T-helper 2 cell (primary cell): ENCODE results near the gene ICE2.
"Not testable (repeated sequence)": the region's sequence is repeated elsewhere in the genome, so short reads cannot be mapped to it uniquely, and the experiment has no call there.

ENCODE experiments used
- DNase-seq, 5 experiments: peaks; one replicate each; pipeline versions ENCODE4 v3.0.0 to v3.0.0-alpha.2; 2012 to 2022

The ICE2 gene

DNA sequence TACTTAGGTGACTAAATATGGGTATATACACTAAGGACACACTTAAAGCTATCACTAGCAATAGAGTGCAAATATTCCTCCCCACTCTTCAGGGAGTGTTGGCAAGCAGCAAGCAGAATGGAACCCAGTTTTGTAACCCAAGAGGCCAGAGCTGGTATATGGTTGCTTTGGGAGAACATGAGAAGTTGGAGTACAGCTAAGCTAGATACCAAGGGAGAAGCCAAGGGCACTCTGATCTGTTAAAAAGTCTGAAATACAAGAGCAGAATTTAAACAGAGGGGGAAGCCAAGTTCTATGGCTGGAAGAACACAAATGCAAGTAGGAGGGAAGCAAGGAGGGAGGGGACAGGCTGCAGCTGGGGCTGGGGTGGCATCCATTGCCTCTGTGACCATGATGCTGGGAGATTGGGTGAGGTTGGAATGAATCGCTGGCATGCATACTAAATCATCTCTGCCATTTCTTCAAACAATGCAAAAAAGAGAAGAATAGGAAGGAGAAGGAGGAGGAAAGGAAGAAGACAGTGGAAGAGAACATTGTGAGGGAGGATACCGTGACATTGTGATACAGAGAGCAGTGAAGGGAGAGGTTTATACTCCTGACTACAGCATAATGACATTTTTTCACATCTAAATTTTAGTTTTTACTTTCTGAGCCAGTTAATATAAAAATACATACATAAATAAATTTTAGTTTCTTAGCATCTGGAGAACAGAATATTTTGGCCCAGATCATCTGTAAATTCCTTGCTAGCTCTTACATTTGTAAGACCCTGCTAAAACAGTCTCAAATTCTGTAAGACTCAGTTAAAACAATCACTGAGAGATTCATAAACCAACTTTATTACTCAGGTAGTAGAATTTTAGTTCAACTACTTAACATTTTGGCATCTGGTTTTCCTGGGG lies 72.2 kb downstream of the ICE2 start:
- DNase-seq, result no peak

DNA sequence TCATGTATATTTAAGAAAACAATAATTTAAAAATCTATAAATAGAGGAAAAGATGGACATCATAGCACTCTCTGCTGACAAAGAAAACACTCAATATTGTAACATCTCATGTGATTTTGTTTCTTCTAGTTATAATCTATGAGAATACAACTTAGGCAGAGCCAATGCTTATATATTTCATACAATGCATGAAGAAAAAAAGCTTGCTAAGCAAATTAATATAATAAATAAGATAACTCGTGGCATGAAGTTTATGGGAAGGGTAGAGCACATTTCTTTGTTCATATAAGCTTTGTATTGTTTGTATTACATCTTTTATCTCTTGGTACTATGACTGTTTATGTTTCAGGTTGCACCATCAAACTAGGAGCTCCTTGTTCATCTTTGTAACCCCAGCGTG lies 73.5 kb downstream of the ICE2 start:
- DNase-seq, result no peak

DNA sequence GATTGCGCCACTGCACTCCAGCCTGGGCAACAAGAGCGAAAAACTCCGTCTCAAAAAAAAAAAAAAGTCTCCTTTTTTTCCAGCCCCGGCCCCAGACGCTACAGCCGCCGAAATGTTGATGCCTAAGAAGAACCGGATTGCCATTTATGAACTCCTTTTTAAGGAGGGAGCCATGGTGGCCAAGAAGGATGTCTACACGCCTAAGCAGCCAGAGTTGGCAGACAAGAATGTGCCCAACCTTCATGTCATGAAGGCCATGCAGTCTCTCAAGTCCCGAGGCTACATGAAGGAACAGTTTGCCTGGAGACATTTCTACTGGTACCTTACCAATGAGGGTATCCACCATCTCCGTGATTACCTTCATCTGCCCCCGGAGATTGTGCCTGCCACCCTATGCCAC lies 74.6 kb downstream of the ICE2 start:
- not testable (repeated sequence) for DNase-seq

DNA sequence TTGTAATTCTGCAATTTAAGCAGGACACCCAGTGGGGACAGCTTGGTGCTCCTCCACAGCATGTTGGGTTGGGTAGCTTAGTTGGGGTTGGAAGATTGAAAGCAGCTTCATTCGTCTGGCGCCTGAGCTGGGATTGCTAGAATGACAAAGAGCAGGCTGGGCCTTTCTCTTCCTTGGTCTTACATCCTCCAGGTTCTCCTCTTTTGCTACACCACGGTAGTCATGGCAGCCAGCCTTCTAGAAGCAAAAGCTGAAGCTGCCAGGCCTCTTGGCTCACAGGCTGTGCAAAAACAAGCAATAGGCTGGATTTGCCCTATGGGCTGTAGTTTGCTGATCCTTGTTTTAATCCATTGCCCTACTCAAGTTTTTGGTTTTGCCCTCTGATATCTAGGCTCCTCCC lies 78.0 kb downstream of the ICE2 start:
- no peak for DNase-seq

DNA sequence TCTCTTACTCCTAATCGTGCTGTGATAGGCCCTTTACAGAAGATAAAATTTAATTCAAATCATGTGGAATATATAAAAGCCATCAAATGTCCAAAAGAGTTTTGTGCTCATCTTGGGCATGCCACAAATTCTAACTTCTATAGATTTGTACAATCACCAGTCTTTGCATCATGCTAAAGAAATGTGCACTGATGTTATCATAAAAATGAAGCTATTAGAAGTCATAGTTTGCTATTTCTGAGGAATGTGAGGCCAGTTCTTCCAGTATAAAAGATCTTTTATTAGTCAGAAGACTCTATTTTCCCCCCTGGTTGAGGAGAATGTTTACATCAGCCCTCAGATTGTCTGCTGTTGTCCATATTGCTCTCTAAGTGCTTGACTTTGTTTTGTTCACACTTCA lies 79.0 kb downstream of the ICE2 start:
- DNase-seq, result no peak

DNA sequence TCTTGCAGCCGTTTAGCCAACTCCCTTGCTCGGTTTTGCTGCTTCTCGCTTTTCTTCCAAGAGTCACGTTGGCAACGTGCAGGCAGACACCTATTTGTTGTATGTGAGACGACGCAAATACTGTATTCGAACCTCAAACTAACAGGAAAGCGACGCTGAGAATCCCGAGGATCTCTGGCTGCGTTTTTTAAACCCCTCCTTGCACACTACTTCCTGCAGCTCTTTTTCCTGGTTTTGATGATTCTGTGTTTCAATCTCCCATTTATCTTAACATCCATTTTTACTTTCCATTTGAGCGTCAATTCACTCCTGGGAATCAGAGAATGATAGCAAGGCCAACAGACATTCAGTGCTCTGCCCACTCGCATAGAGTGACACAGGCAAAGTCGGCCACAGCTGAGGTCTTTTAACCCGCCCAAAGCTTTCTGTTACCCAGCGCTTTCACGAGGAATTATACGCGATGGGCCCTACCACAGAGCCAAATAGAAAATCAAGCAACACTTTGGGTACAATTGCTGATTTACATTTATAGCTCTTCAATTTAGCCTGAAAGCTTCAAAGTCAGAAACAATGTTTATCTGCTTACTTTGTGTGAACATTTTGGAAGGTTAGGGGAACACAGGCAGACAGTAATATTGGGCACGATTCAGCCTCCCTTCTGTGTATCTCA lies 79.6 kb downstream of the ICE2 start:
- no peak for DNase-seq

DNA sequence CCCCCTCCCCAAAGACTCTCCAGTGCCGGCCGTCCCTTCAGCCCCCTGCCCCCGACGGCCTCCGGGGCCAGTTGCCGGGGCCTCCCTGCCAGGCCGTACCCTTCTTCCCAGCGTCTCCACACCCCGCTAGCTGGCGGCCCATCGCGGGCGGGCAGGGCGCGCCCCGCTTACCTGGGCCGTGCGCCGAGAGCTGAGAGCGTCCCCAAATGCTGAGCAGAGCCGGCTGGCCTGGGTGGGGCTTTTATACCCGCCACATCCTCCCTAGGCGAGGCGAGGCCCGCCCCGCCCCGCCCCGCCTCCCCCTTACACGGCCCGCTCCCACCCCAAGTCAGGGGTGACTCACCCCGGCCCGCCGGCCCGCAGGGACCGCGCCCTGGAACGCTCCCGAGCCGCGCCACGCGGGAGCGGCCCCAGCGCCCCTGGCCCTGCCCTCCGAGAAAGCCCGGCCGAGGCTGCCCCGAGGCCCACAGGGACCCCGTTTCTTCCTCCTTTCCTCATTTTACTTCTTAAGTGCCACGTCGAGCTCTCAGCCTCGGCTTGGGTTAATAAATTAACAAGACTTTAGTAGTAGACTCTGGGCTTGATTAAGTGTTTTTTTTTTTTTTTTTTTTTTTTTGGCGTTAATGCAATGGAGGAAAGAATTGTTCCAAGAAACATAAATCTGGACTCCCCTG lies 81.0 kb downstream of the ICE2 start, which contains the start of gene ANXA2:
Gene ANXA2, minus strand, starts transcription at position 215 of the 674 bp plus-strand sequence. CDS start 11,911 bp downstream, outside the sequence.
- DNase-seq, result peak; percentile 62 to 93 (median 76)

DNA sequence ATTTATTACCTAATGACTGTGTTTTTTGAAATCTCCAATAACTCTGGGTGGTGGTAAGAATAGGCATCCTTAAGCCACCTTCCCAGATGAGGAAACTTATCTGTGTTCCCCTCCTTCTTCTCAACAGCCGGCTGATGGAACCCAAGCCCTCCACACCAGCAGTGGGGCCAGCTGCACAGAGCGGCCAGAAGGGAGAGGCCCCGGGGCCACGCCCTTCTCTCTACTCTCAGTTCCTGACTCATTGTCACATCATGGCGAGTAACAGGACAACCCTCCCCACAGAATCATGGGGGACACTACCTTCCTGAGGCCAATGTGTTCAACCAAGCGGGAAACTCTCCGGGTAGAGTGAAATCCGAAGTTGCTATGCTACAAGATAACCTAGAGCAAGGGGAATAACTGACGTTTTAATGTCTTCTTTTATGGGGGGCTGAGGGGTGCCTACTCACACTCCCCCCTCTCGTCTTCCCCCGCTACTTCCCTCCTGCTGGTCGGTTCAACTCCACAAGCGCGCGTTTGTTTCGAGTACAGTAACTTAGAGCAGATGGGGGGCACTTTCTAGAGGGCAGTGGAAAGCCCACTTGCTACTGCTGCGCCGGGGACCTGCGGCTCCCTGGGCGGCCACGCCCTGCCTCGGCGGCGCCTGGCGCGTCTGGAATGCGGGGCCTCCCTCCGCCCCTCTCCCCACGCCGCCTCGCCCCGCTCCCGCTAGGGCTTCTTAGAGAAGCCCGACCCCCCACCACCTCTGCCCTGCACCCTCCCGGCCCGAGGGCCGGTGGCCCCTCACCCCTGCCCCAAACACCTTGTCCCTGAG lies 81.8 kb downstream of the ICE2 start:
- DNase-seq, result peak in 4 of 5 experiments; percentile 23 to 71 (median 30)

DNA sequence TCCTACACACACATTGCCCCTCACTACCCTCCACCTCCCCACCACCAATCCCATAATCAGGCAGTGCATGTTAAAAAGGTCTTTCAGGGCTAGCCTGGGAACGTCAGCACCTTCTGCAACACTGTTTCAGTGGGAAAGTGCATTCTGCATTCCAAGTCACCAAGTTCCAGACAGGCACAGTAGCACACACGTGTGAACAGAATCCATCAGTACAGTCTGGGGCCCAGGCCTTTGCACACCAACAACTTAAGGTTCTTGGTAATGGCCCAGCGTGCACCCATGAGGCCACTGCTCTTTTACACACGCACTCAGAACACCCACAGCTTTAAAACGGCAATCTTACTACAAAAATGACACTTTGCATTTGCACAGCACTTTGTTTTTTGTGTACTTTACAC lies 82.4 kb downstream of the ICE2 start:
- DNase-seq, result peak in 1 of 5 experiments; percentile 22

DNA sequence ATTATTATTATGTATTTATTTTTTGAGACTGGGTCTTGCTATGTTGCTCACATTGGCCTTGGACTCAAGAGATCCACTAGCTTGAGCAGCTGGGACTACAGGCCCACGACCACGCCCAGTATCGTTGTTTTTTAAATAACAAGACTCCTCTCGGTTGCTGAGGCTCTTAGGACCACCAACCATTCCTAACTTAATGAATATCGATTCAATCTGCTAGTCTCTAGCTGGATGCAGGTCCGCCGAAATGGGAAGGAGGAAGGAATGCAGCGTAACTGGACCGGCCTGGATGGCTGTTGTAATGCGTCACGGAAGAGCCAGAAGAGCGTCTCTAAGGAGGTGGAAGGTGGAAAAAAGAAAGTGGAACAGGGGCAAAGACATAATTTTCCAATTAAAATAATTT lies 82.8 kb downstream of the ICE2 start:
- no peak for DNase-seq

DNA sequence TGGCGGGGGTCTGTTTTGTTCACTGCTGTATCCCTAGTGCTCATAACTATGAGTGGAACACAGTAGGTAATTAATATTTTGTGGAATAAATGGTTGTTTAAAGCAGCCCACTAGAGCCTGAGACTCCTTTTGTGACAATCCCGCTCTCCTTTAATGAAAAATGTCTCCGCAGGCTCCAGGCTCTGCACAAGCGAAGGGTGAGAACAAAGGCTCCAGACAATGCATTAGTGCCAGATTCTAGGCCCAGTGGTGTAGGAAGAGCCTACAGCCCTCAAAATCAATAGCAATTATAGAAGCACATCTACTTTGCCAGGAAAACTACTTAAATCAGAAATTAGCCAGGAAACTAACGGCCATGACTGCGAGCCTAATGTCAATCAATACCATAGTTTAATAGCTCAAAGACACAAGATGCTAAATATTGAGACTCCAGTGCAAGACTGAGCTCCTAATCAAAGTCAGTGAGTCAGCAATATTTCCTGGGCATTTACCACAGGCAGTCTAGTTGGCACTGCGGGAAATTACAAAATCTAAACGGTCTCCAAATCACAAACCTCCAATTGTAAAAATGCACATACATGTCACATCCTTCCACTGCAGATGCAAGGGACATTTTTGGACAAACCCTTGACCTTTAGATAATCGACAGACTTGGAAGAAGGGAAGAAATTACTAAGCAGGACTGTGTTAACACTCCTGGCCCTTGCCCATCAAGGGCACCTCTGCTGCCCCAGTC lies 83.5 kb downstream of the ICE2 start:
- no peak for DNase-seq

DNA sequence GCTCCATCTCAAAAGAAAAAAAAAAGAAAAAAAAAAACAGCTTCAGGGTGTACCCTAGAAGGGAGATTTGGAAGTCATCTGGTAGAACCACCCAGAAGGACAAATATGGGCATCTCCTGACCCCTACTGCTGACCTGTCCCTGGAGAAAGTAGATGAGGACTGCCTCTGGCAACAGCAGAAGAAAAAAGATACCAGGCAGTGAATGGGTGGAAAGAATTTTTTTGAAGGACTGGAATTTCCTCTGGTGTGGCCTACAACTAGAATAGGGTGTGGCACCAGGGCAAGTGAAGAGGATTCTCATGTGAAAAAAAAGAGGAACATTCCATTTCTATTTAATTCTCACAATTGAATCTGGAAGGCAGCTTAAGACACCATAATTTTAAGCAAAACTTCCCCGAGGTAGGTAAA lies 84.2 kb downstream of the ICE2 start:
- no peak for DNase-seq

DNA sequence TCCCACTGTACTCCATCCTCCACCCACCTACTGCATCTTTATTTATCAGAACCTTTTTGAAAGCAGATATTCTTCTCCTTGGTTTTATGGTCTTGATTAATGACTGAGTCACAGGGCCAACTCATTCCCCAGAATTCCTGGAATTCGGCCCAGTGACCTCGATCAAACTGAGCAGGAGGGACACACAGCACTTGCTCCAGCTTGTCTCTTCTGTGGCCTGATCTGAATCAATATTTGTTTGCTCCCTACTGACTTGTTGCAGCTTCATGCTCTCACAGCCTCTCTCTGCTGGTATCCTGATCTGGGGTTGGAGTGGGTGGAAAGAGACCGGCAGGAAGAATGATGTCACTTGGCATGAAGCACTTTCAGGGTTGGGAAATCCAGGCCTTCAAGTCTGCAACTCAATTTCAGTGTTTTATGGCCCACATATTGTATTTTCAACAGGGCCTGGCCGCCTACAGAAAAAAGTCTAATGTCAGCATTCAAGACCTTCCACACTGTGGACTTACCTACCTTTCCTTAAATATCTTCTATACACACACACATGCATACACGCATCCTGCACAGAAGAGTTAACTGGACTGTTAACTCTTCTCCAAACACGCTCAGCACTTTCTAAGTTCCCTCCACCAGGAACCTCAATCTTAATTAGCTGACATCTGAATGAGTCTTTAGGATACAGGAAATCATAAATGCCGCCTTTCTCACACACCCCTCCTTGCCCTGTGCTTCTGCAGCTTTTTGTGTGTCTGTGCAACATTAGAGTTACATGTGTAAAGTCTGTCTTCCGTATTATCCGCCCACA lies 85.8 kb downstream of the ICE2 start:
- DNase-seq, result no peak

DNA sequence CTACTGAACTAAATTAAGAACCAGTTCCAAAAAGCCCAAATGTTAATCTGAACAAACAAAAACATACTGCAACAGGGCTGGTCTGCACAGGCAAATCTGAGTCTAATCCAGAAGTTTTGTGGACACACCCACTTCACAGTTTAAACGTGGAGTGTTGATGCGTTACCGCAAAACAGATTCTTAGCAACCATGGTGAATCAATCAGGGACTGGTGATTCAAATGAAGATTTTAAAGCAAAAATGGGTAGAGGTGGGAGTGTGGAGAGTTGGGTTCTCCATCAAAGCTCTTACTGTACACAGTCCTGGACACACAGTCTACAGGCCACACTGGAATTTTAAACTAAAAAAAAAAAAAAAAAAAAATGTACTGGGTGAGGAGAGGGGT lies 86.3 kb downstream of the ICE2 start:
- DNase-seq, result peak in 2 of 5 experiments; percentile 18 to 89

DNA sequence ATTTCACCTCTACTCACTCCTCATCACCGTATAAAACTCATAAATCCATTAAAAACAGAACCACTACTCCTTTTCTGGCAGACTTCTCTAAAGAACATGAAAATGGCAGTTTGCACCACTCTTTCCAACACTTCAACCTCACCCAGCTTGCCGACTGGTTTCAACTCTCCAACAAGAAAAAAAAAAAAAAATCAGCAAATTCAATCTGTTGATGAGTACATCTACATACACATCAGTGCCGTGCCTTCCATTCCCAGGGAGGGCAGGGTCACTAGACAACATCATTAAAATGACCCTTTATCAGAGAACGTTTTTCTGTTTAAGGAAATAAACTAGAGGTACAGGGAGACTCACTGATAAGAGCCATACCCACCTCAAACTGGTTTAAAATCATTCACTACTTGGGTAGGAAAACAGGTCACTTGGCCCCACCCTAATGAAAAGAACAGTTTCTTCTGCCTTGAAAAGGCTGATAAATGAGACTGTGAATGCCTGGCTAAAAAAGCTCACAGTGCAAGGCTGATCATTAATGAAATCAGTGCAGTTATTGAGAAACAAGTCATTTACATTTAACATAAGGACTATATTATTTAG lies 87.1 kb downstream of the ICE2 start:
- no peak for DNase-seq

DNA sequence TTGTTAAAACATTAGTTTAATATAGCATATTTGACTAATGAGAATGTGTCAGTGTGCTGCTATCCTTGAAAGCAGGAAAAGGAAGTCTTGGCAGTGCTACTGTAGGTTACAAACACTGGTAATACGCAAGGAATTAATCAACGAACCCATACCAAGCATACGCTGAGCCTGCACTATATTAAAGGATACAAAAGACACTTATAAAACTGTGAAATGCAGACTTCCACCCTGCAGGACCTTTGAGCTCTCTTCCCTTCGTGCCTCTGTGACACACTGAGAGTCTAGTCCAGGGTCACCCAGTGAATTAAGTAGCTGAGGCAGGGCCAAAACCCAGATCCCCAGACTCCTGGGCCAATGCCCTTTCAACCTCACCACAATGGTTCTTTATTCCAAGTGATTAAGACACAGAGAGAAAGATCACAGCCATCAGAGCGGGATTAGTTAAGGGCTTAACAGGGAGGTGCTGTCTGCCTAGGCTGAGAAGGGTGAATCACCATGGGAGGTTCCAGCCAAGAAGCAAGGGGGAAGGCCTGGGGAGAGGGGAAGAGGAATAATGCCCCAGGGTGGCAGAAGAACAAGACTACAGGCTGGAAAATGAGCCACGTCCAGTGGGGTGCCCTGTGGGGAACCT lies 88.0 kb downstream of the ICE2 start:
- no peak for DNase-seq

DNA sequence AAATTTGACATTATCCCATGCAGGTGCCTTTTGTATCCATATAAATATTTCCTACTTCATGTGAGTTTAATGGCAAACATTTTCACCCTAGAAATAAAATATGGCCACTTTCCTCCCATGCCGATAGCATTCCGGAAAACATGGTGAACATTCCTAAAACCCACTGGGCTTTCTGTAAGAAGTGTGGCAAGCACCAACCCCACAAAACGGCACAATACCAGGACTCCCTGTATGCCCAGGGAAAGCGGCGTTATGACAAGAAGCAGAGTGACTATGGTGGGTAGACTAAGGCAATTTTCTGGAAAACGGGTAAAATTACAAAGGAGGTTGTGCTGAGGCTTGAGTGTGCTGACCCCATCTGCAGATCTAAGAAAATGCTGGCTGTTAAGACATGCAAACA lies 88.7 kb downstream of the ICE2 start:
- DNase-seq, result no peak

DNA sequence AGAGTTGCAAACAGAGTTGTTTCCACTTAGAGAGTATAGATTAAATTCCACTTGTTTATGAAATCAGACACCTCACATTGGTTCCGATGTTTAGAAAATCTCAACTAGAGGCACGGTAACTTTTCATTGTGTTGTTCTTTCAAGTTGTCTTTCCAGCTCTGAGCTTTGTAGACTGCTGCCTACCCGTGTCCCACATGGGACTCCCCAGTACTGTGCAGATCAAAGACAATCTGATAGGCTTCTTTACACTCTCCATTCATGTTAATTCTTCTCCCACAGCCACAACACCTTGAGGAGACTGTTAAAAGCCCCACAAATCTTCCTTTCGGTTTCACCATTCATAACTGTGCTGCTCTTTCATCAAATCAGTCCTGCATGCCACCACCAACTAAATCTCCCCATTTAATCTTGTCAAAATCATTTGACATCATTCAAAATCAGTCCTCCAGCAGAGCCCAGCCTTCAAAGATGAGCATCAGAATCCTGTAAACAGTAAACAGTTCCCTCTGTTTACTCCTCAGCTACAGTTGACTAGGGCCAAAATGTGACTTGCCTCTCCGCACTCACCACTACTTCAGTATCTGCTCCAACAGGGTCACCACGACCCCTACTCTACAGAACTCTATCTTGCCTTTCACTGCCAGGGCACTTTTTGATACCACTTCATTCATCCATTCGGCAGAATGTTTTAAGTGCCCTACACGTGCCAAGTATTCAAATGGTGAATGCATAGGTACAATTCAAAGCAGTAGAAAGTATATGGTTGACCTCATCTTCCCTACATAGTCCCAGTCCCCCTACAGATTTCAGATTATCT lies 89.5 kb downstream of the ICE2 start:
- peak in 4 of 5 experiments; percentile 10 to 93 (median 48) for DNase-seq

DNA sequence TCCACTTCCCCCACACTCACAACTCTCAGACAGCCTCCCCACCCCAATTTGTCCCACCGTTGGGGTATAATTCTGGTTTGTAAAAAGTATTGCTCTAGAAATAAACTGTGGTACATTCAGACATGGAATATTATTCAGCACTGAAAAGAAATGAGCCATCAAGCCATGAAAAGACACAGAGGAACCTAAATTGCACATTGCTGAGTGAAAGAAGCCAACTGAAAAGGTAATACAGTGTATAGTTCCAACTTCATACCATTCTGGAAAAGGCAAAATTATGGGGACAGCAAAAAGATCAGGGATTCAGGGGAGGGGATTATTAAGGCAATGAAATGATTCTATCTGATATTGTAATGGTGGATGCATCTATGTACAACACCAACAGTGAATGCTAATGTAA lies 91.6 kb downstream of the ICE2 start:
- no peak for DNase-seq
